HEK293T (cell line): ENCODE measurements around the gene RAB15.

Source experiments
- FOXM1 ChIP-seq: fragments of 450-650 bp; IDR thresholded peaks from 2 replicates; pipeline ENCODE4 v1.6.1; 2017; ENCODE audit warnings: mild to moderate bottlenecking, borderline replicate concordance
- SP1 ChIP-seq: fragments of 450-650 bp; IDR thresholded peaks from 2 replicates; pipeline ENCODE4 v1.6.1; 2017

GRCh38 chr14:64944041-64944440 is 28.1 kb downstream of the RAB15 start:
- no peak for TF ChIP-seq SP1
- TF ChIP-seq FOXM1, result no peak
